AG08395 (cell line): ENCODE results near the gene SLC35F3.
"Not testable (repeated sequence)": the region's sequence is repeated elsewhere in the genome, so short reads cannot be mapped to it uniquely, and the experiment has no call there.

Experiments used
- DNase-seq: peaks from one replicate; pipeline ENCODE4 v3.0.0; 2012; ENCODE audit warnings: mixed read lengths, low spot score

Gene SLC35F3

DNA sequence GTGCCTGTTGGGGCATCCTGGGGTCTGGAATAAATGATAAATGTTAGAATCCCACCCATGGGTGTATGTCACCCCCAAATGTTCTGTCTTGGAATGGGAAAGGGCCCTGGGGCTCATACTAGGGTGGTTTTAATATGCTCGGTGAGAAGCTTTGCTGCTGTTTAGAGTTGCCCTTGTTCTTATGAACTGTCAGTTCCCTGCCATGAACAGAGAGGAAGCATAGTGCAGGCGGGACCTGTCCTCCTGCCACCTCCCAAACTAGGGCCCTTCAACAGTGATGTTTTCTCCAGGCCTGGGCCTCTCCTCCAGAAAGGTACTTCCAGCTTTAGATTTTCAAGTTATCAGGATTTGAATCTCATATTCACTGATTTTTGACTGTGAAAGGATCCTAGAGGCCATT is 388.1 kb downstream of the SLC35F3 start:
- DNase-seq, result no peak

DNA sequence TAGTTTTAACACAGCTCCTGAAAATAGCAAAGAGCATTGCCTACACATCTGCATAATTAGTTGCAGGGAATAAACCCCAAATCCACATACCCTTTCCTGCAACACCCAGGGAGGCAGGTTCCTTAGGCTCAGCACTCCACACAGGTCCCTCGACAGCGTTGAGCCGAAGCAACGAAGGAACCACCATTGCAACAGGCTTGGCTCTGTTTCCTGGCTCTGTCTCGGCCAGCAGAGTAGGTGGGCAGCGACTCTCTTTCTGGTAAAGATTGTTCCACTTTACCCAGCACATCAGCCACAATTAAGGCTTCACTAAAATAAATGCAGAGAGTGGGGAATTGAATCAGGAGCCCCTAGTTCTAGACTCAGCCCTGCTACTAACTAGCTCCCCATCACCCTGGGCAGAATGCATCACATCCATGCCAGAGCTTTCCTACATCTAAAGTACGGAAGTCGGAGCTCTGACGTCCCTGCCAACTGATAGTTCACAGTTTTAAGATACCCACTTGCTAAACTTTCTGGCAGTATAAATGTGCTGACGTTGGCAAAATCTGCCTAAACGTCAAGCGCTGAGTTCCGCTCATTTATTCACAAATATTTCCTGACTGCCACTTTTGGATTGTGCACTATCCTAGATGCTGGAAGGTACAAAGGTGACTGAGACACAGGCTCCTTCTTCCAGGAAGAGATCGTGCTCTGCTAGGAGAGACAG is 389.8 kb downstream of the SLC35F3 start:
- no peak for DNase-seq

DNA sequence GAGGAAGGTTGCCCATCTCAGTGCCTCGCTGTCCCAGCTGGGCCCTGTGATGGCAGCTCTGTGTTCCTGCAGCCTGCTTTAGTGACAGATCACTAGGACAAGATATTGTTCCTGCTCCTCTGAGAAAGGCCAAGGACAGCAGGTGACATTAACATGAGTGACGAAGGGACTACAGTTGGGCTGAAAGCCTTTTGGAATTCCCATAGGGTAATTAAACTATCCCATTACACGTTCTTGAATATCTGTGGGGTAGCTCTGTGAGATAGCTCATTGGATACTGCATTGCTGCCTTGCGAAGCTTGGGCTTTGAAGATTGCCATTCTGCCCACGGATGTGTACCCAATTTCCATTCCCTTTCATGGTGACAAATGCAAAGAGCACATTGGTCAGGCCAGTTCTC is 390.6 kb downstream of the SLC35F3 start:
- no peak for DNase-seq

DNA sequence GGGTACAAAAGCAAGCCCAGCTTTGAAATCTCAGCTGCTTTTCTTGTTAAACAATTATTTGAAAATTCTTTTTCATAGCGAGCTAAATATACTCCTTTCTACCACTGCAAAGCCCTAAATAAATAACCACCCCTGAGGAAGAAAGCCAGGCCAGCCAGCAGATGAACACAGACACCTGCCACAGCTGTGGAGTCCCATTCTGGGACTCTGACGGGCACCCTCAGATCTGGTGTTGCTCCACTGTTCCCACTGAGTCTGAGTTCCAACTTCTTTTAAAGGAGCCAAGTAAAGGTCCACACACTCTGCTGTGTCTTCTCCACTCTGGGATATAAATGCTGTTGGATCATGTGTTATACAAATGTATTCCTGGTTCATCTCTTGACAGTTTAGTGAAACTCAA is 391.1 kb downstream of the SLC35F3 start:
- no peak for DNase-seq

DNA sequence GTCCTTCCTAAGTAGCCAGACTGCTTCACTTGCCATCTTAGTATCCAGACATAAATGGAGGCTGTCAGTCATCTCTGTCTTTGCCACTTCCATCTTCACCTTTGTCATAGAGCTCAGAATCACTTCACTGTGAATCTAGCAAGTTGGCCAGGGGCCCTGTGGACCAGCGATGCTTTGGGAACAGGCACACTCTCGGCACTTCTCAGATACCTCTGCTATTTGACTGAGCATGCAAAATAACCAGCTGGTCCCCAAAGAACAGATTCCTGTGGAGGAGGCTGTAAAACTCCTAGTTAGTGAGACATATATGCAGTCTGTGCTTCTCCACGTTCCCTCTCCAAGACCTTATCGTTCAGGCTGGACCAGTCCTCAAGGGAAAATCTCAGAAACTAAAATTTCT is 392.0 kb downstream of the SLC35F3 start:
- DNase-seq, result no peak

DNA sequence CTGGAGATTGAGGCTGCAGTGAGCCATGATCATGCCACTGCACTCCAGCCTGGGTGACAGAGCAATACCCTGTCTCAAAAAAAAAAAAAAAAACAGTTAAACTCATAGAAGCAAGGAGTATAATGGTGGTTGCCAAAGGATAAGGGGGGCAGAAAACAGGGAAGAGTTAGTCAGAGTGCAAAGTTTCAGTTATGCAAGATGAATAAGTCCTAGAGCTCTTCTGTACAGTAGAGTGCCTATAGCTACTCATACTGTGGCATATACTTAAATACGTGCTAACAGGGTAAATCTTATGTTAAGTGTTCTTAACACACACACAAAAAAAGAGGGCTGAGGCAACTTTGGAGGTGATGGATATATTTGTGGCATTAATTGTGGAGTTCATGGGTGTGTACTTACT is 393.2 kb downstream of the SLC35F3 start:
- no peak for DNase-seq

DNA sequence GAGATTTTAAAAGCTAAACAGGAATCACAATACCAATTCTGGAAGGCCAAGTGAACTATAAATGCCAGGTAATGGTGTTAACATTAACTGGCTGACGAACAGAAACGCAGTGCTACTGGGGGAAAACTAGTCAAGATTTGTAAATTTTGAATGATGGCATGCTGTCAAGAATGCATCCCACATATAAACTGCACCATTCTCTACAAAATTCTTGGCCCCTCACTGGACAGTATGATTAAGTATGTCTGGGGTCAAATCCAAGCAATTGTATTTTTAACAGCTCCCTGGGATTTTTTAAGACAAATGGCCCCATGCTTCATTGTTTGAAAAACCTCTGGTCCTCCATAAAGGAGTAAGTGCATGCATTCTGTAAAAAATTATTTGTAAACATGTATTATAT is 395.6 kb downstream of the SLC35F3 start:
- no peak for DNase-seq

DNA sequence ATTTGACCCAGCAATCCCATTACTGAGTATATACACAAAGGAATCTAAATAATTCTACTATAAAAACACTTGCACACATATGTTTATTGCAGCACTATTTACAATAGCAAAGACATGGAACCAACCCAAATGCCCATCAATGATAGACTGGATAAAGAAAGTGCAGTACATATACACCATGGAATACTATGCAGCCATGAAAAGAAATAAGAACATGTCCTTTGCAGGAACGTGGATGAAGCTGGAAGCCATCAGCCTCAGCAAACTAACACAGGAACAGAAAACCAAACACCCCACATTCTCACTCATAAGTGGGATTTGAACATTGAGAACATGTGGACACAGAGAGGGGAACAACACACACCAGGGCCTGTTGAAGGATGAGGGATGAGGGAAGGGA is 397.2 kb downstream of the SLC35F3 start:
- DNase-seq, result not testable (repeated sequence)

DNA sequence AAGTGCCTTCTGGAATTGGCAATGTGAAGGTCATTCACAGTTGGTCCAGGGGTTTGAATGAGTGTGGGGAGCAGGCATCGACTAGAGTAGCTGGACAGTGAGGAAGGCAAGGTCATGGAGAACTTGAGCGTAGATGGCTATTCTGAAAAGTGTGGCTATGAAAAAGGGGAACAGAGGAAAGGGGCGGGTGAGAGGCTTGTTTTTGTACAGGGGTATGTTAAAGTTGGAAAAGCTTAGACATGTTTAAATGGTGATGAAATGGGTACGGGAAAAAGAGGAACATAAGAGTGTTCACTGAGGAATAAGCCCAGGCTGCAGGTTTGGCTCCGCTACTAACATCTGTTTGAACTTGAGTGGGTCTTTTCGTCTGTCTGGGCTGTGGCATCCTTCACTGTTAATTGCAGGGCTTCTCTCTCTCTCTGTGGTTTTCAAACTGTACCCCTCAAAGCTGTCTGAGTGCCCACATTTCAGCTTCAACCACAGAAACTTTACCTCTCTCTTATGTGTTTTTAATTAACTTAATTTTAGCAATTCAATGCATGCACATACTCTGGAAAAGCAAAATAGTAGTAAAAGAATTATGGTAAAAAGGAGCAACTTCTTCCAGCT is 398.0 kb downstream of the SLC35F3 start:
- no peak for DNase-seq

DNA sequence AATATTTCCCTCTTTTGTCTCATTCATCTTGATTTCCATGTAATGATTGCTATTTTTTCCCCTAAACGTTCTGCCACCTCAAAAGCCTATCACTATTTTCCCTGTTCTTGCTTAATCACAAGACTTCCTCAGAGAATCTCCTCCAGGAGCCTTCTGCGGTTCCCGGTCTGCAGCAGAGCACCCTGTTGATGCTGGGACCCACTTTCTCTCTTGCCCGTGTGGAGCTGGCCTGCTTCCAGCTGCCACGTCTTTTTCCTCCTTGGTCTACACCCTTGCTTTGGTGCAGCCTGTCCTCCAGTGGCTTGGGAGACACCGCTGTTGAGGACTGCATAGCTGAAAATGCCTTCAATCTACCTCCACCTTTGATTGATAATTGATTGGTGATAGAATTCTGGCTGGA is 398.8 kb downstream of the SLC35F3 start:
- DNase-seq, result no peak

DNA sequence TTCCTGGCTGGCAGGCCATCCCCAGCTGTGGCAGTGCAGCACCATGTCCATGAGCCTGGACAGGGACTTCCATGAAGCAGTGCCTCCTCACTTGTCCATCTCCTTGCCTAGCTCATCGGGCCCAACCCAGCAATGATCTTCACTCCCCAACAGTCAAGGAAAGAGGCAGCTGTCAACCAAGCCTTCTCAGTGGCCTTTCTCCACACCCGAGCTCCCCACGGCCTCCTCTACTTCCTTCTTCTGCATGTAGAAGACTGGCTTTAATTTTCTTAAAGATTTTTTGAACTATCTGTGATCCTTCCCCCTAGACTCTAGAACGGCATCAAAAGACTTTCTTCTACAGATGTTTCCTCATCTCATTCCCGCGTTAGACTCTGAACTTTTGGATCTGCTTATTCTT is 403.2 kb downstream of the SLC35F3 start:
- DNase-seq, result no peak

DNA sequence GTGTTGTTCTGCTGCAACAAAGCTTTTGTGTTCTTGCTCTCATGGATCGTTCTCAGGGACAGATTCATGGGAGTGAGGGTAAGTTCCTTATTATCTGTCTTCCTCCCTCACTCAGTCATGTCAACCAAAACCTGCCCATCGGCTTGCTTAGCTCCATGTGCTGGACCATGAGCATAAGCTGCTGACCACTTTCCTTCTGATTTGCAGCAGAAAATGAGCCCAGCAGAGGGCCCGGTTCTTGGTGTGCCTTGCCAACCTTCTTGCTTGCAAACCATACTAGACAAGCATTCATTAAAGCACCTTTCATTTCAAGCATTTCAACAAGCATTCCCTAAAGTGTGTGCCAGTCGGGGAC is 404.7 kb downstream of the SLC35F3 start:
- DNase-seq, result no peak

DNA sequence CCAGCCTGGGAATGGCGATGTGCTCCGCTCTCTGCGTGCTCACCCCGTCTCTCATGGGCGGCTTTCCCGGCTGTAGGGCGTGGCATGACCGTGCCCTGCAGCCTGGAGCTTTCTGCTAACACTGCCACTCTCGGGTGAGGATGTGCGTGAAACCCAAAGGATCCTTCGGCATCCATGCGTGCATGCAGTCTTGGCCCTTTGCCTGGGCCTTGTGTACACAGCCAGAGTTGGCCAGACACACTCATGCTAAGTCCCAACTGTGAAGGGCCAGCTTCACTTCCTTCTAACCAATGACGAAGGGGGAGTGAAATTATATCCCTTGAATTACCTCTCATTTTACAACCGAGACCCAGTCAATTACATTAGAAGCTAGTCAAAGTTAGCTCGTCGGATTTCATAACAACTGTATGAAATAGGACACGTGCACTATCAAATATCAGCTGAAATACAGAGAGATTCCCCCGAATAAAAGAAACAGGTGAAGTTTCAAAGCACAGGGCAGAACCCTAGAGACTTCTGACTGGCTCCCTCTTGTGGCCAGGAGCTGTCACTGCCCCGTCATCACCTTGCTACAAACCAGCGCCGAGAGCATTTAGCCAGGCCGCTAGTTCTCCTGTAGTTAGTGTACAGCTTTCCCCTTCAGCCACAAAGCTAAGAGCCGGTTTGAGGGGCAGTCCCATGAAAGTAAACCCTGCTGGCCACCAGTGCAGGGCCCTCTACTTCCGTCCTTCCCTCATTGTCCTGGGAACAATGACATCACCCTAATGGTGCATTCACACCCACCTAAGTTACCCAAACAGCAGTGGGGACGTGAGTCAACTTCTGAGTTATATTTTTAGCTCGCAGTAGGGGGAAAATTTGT is 405.4 kb downstream of the SLC35F3 start:
- peak; percentile 65 for DNase-seq

DNA sequence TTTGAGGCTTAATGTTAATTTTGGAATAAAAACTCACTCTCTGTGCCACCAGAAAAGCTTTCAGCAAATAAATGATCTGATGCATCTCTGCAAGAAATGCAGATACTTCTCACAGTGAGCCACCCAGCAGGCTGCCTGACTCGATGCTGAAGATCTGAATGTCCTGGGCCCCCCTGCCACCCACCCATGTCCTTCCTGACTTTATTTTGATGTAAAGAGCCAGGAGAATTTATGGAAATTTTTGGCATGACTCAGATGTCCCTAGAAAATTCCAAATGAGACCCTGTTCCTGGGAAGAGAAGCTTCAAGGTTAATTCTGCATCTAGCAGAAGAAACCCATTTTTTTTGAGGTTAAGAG is 406.0 kb downstream of the SLC35F3 start:
- no peak for DNase-seq

DNA sequence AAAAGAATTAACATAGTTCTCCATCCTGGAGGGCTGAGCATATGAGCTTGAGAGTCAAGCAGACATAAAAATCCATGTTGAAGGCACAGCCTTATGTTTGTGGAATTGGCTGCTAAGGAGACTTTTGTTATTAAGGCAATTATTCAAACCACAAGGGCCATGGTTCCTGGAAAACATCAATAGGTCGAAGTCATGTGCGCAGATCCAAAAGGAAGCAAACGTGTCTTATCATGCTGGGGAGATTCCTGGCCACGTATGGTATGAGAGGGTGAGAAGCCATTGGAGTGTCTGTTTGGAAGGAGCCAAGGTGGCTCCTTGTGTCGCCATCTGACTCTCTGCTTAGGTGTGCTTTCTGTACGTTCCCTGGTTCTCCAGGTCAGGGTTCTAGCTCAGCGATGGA is 406.9 kb downstream of the SLC35F3 start:
- no peak for DNase-seq

DNA sequence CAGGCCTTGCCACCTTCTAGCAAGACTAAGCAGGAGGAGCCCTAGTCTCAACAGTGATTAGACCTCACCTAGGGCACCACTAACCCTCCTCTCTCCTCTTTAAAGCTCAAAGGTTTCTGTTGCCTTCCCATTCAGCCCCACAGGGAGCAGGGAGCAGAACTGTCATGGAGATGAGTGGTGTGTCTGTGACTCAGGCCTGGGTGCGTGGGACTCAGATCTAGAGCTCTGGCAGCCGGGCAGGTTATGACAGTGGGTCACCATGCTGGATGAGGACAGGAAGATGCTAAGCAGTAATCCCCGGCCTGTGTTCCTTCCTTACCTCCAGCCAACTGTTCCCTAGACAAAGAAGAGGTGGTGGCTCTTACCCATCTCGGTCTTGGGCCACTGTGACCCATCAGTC is 408.7 kb downstream of the SLC35F3 start:
- DNase-seq, result no peak

DNA sequence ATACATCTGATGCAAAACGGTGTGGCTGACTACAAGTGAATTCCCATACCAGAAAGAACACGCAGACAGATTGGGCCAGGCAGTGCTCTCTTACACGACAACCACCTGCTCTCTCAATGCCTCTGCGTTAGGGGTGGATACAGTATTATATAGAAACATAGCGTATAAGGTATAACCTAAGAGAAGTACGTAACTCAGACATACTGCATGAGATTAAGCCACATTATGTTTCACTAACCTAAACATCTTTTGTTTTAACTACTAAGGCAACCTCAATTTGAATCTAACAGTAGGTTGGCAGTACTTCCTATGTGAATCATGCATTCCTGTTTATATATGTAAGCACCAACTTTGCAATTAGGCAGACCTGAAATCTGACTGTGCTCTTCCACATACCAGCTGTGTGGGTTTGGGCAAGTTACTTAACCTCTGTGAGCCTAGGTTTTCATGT is 410.6 kb downstream of the SLC35F3 start:
- DNase-seq, result peak; percentile 32

DNA sequence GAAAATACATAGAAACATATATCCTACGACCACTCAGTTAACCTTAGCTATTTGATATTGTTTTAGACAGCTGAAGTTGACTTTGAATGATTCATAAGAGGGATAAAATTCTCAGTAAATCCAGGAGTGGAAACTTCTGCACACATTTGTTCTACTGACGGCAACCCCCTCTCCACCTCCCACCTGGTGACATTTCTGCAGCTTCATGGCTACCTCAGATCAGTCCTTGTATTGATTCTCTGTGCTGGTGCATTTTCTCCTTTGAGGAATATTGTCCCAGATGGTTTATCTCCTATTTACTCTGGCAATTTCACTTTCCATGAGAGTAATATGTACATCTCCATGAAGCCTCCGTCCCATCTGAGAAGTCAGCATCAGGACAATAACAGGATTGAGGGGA is 411.1 kb downstream of the SLC35F3 start:
- no peak for DNase-seq

DNA sequence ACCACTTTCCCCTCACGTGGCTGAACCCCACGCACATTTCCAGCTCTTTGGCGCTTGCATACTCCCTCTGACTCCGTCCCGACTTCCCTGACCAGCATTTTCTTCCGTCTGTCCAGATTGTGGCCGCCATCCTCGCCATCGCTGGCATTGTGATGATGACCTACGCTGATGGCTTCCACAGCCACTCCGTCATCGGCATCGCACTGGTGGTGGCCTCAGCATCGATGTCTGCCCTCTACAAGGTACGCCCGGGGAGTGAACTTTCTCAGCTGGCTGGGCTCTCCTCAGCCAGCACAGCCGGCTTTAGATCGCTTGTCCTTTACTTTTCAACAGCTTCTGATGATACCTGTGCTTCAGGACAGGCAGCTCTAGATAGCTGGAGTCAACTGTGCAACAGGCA is 412.0 kb downstream of the SLC35F3 start:
- DNase-seq, result no peak

DNA sequence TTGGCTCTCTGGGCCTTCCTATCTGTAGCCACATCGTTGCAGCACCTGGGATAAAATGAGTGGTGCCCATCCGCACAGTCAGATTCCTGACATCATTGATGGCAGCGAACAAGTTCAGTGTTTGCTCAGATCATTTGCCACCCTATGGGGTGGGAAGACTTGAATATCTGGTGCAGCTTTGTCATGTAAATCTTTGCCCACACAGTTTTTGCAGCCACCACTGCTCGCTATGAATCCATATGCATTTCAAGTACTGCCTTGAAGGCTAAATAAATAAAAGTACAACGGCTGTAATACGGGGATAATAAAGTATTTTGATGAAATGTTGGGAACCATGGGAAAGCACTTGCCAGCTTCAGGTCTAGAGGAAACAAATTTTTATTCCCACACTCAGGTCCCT is 412.5 kb downstream of the SLC35F3 start:
- DNase-seq, result no peak

DNA sequence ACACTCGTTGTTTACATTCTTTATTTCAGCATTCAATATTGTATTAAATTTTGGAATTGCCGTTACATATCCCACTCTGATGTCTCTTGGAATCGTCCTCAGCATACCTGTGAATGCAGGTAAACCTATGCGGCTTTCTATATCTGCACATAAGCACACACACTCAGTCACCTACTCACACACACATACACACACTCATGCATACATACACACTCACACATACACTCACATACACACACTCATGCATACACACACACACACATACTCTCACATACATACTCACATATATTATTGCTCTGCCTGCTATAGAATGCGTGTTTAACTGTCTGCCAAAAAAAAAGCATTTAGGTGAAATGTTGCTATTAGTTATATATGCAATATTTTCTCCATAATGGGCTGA is 415.6 kb downstream of the SLC35F3 start:
- DNase-seq, result no peak

DNA sequence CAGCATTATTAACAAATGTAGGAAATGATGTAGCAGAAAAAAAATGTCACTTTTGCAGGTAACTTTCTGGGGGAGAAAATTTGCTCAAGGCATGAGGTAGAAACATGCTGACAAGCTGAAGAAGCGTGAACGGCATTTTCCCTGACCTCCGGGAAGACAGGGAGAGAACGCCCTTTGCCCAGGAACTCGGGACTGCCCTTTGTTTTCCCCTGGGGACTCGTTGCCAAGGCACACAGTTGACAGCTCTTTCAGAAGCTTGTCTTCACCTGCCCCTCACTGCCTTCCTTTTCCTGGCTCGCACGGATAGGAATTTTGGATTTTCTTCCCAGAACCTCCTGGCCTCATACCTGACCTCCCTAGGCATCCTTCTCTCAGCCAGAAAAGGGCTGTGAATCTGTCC is 416.1 kb downstream of the SLC35F3 start:
- no peak for DNase-seq

DNA sequence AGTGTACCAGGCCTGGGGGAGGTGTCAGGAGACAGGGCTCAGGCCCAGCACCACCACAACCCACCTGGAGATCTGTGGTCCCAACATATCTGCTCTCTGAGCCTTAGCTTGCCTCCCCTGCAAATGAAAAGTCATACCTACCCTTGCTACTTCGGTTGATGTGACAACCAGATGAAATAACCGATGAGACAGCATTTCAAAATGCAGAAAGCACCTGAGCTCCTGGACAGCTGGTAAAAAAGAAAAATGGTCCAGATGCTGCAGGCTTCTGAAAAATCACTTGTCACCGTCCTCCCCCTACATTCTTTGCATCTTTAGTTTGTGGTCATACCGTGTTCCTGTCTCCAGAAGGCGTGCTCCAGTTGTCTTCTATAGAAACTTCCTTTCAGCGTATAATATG is 416.8 kb downstream of the SLC35F3 start:
- DNase-seq, result no peak
